ENCODE data around the gene NUDT16L1. TPM values are rescaled to one million over a fixed set of nuclear protein-coding genes. Genes with fewer than 3 reads are reported as not detected.

Gene NUDT16L1
- total RNA-seq, 1 donor from 2014 or later, result 36.7 TPM

GRCh38 chr16:4728676-4729075 is 35.3 kb downstream of the NUDT16L1 start:
- H3K27ac Mint-ChIP-seq, result no peak overlapping the region
- H3K9me3 Mint-ChIP-seq, result no peaks in the 10 kb centered on the region
- no peak for DNase-seq (ENCODE audit: extremely low spot score, unreplicated experiment)
- no peaks in the 10 kb centered on the region for H3K36me3 Mint-ChIP-seq
- TF ChIP-seq, protein P1, sequence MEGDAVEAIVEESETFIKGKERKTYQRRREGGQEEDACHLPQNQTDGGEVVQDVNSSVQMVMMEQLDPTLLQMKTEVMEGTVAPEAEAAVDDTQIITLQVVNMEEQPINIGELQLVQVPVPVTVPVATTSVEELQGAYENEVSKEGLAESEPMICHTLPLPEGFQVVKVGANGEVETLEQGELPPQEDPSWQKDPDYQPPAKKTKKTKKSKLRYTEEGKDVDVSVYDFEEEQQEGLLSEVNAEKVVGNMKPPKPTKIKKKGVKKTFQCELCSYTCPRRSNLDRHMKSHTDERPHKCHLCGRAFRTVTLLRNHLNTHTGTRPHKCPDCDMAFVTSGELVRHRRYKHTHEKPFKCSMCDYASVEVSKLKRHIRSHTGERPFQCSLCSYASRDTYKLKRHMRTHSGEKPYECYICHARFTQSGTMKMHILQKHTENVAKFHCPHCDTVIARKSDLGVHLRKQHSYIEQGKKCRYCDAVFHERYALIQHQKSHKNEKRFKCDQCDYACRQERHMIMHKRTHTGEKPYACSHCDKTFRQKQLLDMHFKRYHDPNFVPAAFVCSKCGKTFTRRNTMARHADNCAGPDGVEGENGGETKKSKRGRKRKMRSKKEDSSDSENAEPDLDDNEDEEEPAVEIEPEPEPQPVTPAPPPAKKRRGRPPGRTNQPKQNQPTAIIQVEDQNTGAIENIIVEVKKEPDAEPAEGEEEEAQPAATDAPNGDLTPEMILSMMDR (conservative IDR thresholded peaks at IDR 0.05), result no peak
- H3K27me3 Mint-ChIP-seq, result no peaks in the 10 kb centered on the region
- H3K4me1 Mint-ChIP-seq (ENCODE audit: unreplicated experiment), result peaks cover 8% of the 10 kb centered on the region
- no peak overlapping the region for H3K4me3 Mint-ChIP-seq

DNA sequence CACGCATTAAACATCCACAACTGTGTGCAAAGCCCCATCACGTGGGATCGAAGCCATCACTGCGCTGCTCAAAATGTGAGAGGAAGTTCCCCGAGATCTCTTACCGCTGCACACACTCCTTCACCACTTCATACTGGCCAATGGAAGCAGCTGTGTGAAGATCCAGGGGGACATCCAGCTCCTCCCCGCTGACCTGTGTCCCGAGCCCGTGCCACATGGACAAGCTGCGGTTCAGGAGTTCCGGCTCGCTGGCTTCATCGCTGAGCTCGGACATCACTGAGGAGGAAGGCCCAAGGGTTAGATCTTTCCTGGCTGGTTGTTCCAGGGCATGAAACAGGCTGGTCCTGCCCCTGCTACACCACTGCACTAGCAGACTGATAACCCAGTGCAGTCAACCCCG is 36.5 kb downstream of the NUDT16L1 start:
- Mint-ChIP-seq H3K36me3 (no peaks in the 10 kb centered on the region), H3K9me3 (no peaks in the 10 kb centered on the region), H3K4me1 (ENCODE audit: unreplicated experiment) (peaks cover 8% of the 10 kb centered on the region), H3K4me3 (no peak overlapping the region), H3K27ac (no peak overlapping the region), H3K27me3 (no peaks in the 10 kb centered on the region)
- DNase-seq (ENCODE audit: extremely low spot score, unreplicated experiment), result no peak
- TF ChIP-seq, protein P1 (conservative IDR thresholded peaks at IDR 0.05), result no peak

GRCh38 chr16:4733211-4733742 is 39.9 kb downstream of the NUDT16L1 start:
- H3K4me3 Mint-ChIP-seq, result peak overlapping the region; percentile 97
- peaks cover 8% of the 10 kb centered on the region for H3K4me1 Mint-ChIP-seq (ENCODE audit: unreplicated experiment)
- no peaks in the 10 kb centered on the region for H3K9me3 Mint-ChIP-seq
- TF ChIP-seq, protein P1 (conservative IDR thresholded peaks at IDR 0.05), result no peak
- no peak for DNase-seq (ENCODE audit: extremely low spot score, unreplicated experiment)
- H3K27ac Mint-ChIP-seq, result peak overlapping the region; percentile 97
- no peaks in the 10 kb centered on the region for H3K36me3 Mint-ChIP-seq
- H3K27me3 Mint-ChIP-seq, result peaks cover 4% of the 10 kb centered on the region

- H3K27ac Mint-ChIP-seq, result peak overlapping the region; percentile 97
- H3K4me3 Mint-ChIP-seq, result peak overlapping the region; percentile 97
- no peak for DNase-seq (ENCODE audit: extremely low spot score, unreplicated experiment)
- H3K4me1 Mint-ChIP-seq (ENCODE audit: unreplicated experiment), result peaks cover 8% of the 10 kb centered on the region
- peaks cover 4% of the 10 kb centered on the region for H3K27me3 Mint-ChIP-seq
- H3K9me3 Mint-ChIP-seq, result no peaks in the 10 kb centered on the region
- no peaks in the 10 kb centered on the region for H3K36me3 Mint-ChIP-seq
- TF ChIP-seq, protein P1 (conservative IDR thresholded peaks at IDR 0.05), result no peak
These were observed 40.3 kb downstream of the NUDT16L1 start for GRCh38 chr16:4733747-4734062.

GRCh38 chr16:4734063-4734729 is 40.8 kb downstream of the NUDT16L1 start, which contains the start of the genes ANKS3 and DNAAF8:
Gene ANKS3 (minus strand): TSS chr16:4734271. CDS start chr16:4730149, 4,122 bp downstream.
Gene DNAAF8 (plus strand): TSS chr16:4734537. CDS start chr16:4736515, 1,978 bp downstream.
- H3K4me1 Mint-ChIP-seq (ENCODE audit: unreplicated experiment), result peaks cover 8% of the 10 kb centered on the region
- peaks cover 4% of the 10 kb centered on the region for H3K27me3 Mint-ChIP-seq
- peak within 1 kb of the TSS; percentile 97 for H3K4me3 Mint-ChIP-seq
- TF ChIP-seq, protein P1 (conservative IDR thresholded peaks at IDR 0.05), result no peak
- H3K9me3 Mint-ChIP-seq, result no peaks in the 10 kb centered on the region
- H3K27ac Mint-ChIP-seq, result peak within 1 kb of the TSS; percentile 97
- DNase-seq (ENCODE audit: extremely low spot score, unreplicated experiment), result peak; percentile 95
- H3K36me3 Mint-ChIP-seq, result no peaks in the 10 kb centered on the region

Data from type B pancreatic cell (in vitro differentiated cells).